HUES6 (cell line): ENCODE measurements around the gene PCBP3.

ENCODE experiments used
- H3K27ac ChIP-seq: 2 replicates; pipeline ENCODE4 v1.7.0; 2013; ENCODE audit warnings: low read depth, mild to moderate bottlenecking, low read length, inconsistent platforms
- H3K27me3 ChIP-seq: 2 replicates; pipeline ENCODE4 v1.6.1; 2013; ENCODE audit warnings: low read length; ENCODE audit not compliant: control insufficient read depth, insufficient read depth
- H3K36me3 ChIP-seq: 2 replicates; pipeline ENCODE4 v1.6.1; 2013; ENCODE audit warnings: low read length; ENCODE audit not compliant: control insufficient read depth, insufficient read depth
- H3K4me1 ChIP-seq: 2 replicates; pipeline ENCODE4 v1.6.1; 2013; ENCODE audit warnings: low read length; ENCODE audit not compliant: control insufficient read depth, insufficient read depth
- H3K4me3 ChIP-seq: 2 replicates; pipeline ENCODE4 v1.5.1; 2013; ENCODE audit warnings: low read depth, low read length
- H3K9ac ChIP-seq: one replicate; pipeline ENCODE4 v1.6.1; 2013; ENCODE audit warnings: mild to moderate bottlenecking, low read length
- H3K9me3 ChIP-seq: 2 replicates; pipeline ENCODE4 v1.6.1; 2013; ENCODE audit warnings: low read depth, low read length; ENCODE audit not compliant: control insufficient read depth, insufficient read depth

The PCBP3 gene

DNA sequence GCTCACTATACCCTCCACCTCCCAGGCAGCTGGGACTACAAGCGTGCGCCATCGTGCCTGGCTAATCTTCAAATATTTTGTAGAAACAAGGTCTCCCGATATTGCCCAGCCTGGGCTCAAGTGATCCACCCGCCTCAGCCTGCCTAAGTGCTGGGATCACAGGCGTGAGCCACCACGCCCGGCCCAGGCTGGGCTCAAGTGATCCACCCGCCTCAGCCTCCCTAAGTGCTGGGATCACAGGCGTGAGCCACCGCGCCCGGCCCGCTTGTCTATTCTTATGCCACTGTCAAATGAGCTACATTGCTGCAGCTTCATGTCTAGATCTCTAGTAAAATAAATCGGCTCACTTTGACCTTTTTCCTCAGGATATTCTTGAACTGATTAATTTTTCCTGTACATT, 230.3 kb downstream of the PCBP3 start:
- H3K27ac ChIP-seq: no peak overlapping the region
- H3K36me3 ChIP-seq: no peaks in the 10 kb centered on the region
- no peak overlapping the region for H3K4me3 ChIP-seq
- no peak overlapping the region for H3K9ac ChIP-seq
- peaks cover 16% of the 10 kb centered on the region; the same call in 1 of the 2 replicates for H3K4me1 ChIP-seq
- H3K9me3 ChIP-seq: no peaks in the 10 kb centered on the region
- H3K27me3 ChIP-seq: no peaks in the 10 kb centered on the region

DNA sequence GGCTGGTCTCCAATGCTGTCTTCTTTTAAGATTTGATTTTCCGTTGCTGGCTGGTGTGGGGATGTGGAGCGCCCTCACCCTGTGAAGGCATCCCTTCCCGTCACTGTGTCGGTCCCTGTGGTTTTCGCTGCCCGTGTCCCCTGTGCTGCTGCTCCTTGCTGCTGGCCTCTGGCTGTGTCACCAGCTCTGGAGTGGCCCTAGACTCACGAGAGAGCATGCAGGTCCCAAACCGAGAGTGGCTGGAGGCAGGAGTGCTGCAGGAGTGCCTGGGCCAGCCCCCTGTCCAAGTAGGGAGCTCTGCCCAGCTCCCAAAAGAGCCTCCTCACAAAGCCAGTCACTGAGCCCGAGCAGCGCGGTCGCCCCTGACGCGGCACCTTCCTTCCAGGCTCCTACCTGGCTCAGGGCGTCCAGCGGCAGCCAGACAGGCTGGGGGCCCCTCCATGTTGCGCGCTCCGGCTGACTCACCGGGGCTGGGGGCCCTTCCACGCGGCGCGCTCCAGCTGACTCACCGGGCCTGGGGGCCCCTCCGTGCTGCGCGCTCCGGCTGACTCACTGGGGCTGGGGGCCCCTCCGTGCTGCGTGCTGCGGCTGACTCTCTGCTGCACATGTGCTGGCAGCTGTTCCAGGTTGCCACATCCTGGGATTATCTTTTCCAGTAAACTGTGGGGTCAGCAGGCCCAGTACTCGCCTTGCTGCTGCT, 231.3 kb downstream of the PCBP3 start:
- Histone ChIP-seq H3K36me3 (no peaks in the 10 kb centered on the region), H3K4me1 (peaks cover 16% of the 10 kb centered on the region; the same call in 1 of the 2 replicates), H3K27ac (no peak overlapping the region), H3K4me3 (no peak overlapping the region; the same call in 1 of the 2 replicates), H3K9ac (peak overlapping the region; percentile 45), H3K9me3 (no peaks in the 10 kb centered on the region), H3K27me3 (no peaks in the 10 kb centered on the region)

DNA sequence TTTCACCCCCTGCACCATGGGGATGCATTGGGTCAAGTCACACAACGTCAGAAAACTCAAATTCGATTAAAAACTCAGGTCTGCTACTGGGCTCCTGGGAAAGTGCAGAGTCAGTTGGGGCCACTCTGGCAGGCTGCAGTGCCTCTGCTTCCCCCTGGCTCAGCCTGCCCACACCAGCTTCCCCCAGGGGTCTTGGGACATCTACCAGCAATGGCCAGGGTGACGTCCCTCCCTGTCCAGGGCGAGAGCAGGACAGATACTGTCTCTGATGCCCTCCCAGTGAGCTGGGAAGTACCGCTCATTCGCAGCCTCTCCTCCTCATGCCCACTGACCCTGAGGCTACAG, 231.9 kb downstream of the PCBP3 start:
- H3K27ac ChIP-seq: no peak overlapping the region
- peaks cover 16% of the 10 kb centered on the region; the same call in 1 of the 2 replicates for H3K4me1 ChIP-seq
- H3K4me3 ChIP-seq: no peak overlapping the region
- peak overlapping the region; percentile 45 for H3K9ac ChIP-seq
- no peaks in the 10 kb centered on the region for H3K27me3 ChIP-seq
- H3K36me3 ChIP-seq: no peaks in the 10 kb centered on the region
- no peaks in the 10 kb centered on the region for H3K9me3 ChIP-seq

DNA sequence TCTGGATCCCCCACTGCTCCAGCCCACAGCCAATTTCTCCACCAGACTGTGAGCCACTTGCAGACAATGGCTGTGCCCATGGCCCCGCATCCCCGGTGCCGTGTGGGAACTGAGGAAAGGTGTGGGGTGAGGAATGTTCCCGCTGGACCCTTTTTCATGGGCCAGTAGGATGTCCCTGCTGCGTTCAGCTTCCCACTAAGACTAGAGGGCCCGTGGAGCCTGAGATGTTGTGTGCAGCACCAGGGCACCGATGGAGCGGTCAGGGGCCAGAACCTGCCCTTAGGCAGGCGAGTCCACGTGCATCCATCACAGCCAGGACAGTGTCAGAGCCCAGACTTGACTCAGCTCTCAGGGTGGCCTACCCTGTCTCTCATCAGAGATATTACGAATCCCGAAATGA, 232.4 kb downstream of the PCBP3 start:
- Histone ChIP-seq H3K4me1 (peaks cover 16% of the 10 kb centered on the region; the same call in 1 of the 2 replicates), H3K36me3 (no peaks in the 10 kb centered on the region), H3K27ac (no peak overlapping the region), H3K9ac (no peak overlapping the region), H3K27me3 (no peaks in the 10 kb centered on the region), H3K4me3 (no peak overlapping the region), H3K9me3 (no peaks in the 10 kb centered on the region)

- Histone ChIP-seq H3K4me1 (peaks cover 16% of the 10 kb centered on the region; the same call in 1 of the 2 replicates), H3K9me3 (no peaks in the 10 kb centered on the region), H3K4me3 (no peak overlapping the region), H3K27ac (no peak overlapping the region), H3K27me3 (no peaks in the 10 kb centered on the region), H3K36me3 (no peaks in the 10 kb centered on the region), H3K9ac (no peak overlapping the region)
Observed at GRCh38 chr21:45876381-45877170, 233.1 kb downstream of the PCBP3 start.

- Histone ChIP-seq H3K9me3 (no peaks in the 10 kb centered on the region), H3K36me3 (no peaks in the 10 kb centered on the region), H3K4me1 (peaks cover 16% of the 10 kb centered on the region; the same call in 1 of the 2 replicates), H3K9ac (no peak overlapping the region), H3K4me3 (no peak overlapping the region), H3K27ac (no peak overlapping the region), H3K27me3 (no peaks in the 10 kb centered on the region)
Observed at GRCh38 chr21:45877171-45877438, 233.6 kb downstream of the PCBP3 start.

- H3K4me3 ChIP-seq: no peak overlapping the region
- H3K4me1 ChIP-seq: peaks cover 16% of the 10 kb centered on the region; the same call in 1 of the 2 replicates
- H3K36me3 ChIP-seq: no peaks in the 10 kb centered on the region
- H3K27ac ChIP-seq: no peak overlapping the region
- H3K9ac ChIP-seq: no peak overlapping the region
- H3K27me3 ChIP-seq: no peaks in the 10 kb centered on the region
- H3K9me3 ChIP-seq: no peaks in the 10 kb centered on the region
Observed at GRCh38 chr21:45877821-45878469, 234.4 kb downstream of the PCBP3 start.

DNA sequence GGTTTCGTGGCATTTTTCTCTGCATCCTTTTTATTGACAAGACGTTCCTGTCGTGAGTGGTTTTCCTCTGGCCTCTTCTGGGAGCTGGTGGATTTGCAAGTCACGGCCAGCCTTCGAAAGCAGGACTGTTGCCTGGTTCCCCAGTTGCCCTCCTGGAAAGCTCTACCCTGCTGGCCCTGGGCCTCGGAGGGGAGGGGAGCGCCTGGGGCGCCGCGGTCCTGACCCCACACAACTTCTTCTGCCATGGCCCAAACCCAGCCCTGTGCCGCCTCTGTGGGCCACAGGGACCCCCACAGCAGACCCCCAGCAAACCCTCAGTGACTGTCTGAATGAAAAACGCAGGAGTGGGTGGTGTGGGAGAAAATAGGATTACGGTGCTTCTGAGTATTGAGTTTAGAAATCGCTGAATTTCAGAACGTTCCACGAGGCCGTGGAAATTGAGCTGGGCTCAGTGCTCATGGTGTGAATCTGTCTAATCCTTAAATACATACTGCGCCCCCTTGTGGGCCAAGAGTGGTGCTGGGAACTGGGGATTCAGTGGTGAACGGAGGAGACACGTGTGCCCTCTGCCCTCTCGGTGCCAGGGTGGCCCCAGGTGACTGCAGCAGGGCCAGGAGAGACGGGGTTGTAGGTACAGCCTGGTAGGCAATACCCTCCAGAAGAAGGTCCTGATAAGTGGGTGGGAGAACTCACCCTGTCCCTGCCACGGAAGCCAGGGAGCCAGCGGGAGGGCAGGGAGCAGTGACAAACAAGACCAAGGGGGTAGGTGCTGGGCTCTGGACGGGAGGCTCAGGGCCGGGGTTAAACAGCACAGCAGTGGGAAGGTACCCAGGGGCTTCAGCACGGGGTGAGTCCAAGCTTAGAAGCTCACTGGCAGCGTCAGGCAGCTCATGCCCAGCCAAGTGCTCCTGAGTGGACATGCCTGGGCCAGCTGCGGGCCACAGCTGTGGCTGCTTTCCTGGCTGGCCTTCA, 236.9 kb downstream of the PCBP3 start:
- no peaks in the 10 kb centered on the region for H3K9me3 ChIP-seq
- no peak overlapping the region for H3K9ac ChIP-seq
- peaks cover 10% of the 10 kb centered on the region; the same call in 1 of the 2 replicates for H3K4me1 ChIP-seq
- H3K27ac ChIP-seq: no peak overlapping the region
- H3K27me3 ChIP-seq: no peaks in the 10 kb centered on the region
- H3K4me3 ChIP-seq: no peak overlapping the region
- no peaks in the 10 kb centered on the region for H3K36me3 ChIP-seq

GRCh38 chr21:45882645-45883044, 239.1 kb downstream of the PCBP3 start:
- no peak overlapping the region for H3K27ac ChIP-seq
- no peaks in the 10 kb centered on the region for H3K9me3 ChIP-seq

GRCh38 chr21:45883090-45883489, 239.6 kb downstream of the PCBP3 start:
- Histone ChIP-seq H3K27me3 (no peaks in the 10 kb centered on the region), H3K4me3 (no peak overlapping the region)

More at GRCh38 chr21:45882645-45883044, 239.1 kb downstream of the PCBP3 start:
- Histone ChIP-seq H3K9ac (no peak overlapping the region), H3K27me3 (no peaks in the 10 kb centered on the region), H3K4me3 (no peak overlapping the region), H3K36me3 (no peaks in the 10 kb centered on the region), H3K4me1 (no peaks in the 10 kb centered on the region)

More at GRCh38 chr21:45883090-45883489, 239.6 kb downstream of the PCBP3 start:
- H3K9me3 ChIP-seq: no peaks in the 10 kb centered on the region
- no peaks in the 10 kb centered on the region for H3K4me1 ChIP-seq
- no peak overlapping the region for H3K9ac ChIP-seq
- H3K36me3 ChIP-seq: no peaks in the 10 kb centered on the region
- H3K27ac ChIP-seq: no peak overlapping the region
